Smooth muscle cell of the brain vasculature (primary cell): Measurements from ENCODE around the gene CYB5A.

Experiments used
- DNase-seq: peaks from one replicate; pipeline ENCODE4 v3.0.0-alpha.2; 2012; ENCODE audit warnings: low read depth, low spot score

CYB5A gene

GRCh38 chr18:74248189-74248588 lies 43.6 kb downstream of the CYB5A start:
- no peak for DNase-seq

GRCh38 chr18:74244554-74244953 lies 47.2 kb downstream of the CYB5A start:
- DNase-seq: no peak

- DNase-seq: no peak
Measured at GRCh38 chr18:74243127-74243526, 48.6 kb downstream of the CYB5A start.

- no peak for DNase-seq
Measured at GRCh38 chr18:74242438-74243096, 49.2 kb downstream of the CYB5A start.

- no peak for DNase-seq
Measured at GRCh38 chr18:74241970-74242369, 49.8 kb downstream of the CYB5A start.

GRCh38 chr18:74241426-74241825 lies 50.3 kb downstream of the CYB5A start:
- DNase-seq: no peak

- DNase-seq: no peak
Measured at GRCh38 chr18:74239567-74239966, 52.2 kb downstream of the CYB5A start.

- DNase-seq: peak; percentile 44
Measured at GRCh38 chr18:74234326-74235171, 57.2 kb downstream of the CYB5A start.

- DNase-seq: no peak
Measured at GRCh38 chr18:74233933-74234325, 57.8 kb downstream of the CYB5A start.

GRCh38 chr18:74230922-74231714 lies 60.6 kb downstream of the CYB5A start:
- no peak for DNase-seq

- no peak for DNase-seq
Measured at GRCh38 chr18:74229891-74230290, 61.9 kb downstream of the CYB5A start.

- DNase-seq: no peak
Measured at GRCh38 chr18:74229005-74229404, 62.8 kb downstream of the CYB5A start.

GRCh38 chr18:74228312-74228711 lies 63.5 kb downstream of the CYB5A start:
- DNase-seq: no peak

GRCh38 chr18:74226666-74227065 lies 65.1 kb downstream of the CYB5A start:
- no peak for DNase-seq

GRCh38 chr18:74226156-74226555 lies 65.6 kb downstream of the CYB5A start:
- no peak for DNase-seq

GRCh38 chr18:74225193-74225840 lies 66.4 kb downstream of the CYB5A start:
- DNase-seq: no peak

GRCh38 chr18:74222710-74223494 lies 68.9 kb downstream of the CYB5A start:
- DNase-seq: no peak

- no peak for DNase-seq
Measured at GRCh38 chr18:74221081-74221480, 70.7 kb downstream of the CYB5A start.

- DNase-seq: no peak
Measured at GRCh38 chr18:74219056-74219455, 72.7 kb downstream of the CYB5A start.

GRCh38 chr18:74217476-74218143 lies 74.2 kb downstream of the CYB5A start:
- no peak for DNase-seq
